PC-3 (cell line): ENCODE results near the gene PARP6. TPM values are rescaled to one million over a fixed set of nuclear protein-coding genes. Genes with fewer than 3 reads are reported as not detected.

ENCODE experiments used
- ATAC-seq: fragments of 200-7000 bp; cut with Tn5 transposase; 2 replicates; pipeline ENCODE4 v1.9.1; 2020; ENCODE audit warnings: mild to moderate bottlenecking, moderate library complexity
- BruUV-seq: library from RNA; stranded (reverse); fragments of 400-500 nt; replicated peaks from 2 replicates; lab custom pipeline; 2021; lab: Mats Ljungman, UMichigan
- CTCF ChIA-PET: fragments of 300-600 bp; sonication (Branson Sonifier 250); formaldehyde crosslinking; loops from one replicate; lab custom pipeline; 2022; ENCODE audit warnings: antibody characterized with exemption; lab: Charles Lee
- POLR2A ChIA-PET: fragments of 300-600 bp; sonication (Branson Sonifier 250); formaldehyde crosslinking; loops from one replicate; lab custom pipeline; 2022; ENCODE audit warnings: antibody characterized with exemption; ENCODE audit not compliant: unreplicated experiment; lab: Charles Lee
- DNase-seq: peaks from one replicate; pipeline ENCODE4 v3.0.0-alpha.2; 2015
- H2AFZ ChIP-seq: fragments of 300-600 bp; sonication (generic); 2 replicates; pipeline ENCODE4 v1.6.0; 2016; ENCODE audit warnings: antibody characterized with exemption, low read length
- H3F3A ChIP-seq: fragments of 300-600 bp; sonication (generic); one replicate; pipeline ENCODE4 v1.6.0; 2017; ENCODE audit warnings: antibody characterized with exemption, low read length, control low read depth, mild to moderate bottlenecking; ENCODE audit not compliant: unreplicated experiment
- H3K27ac ChIP-seq: fragments of 300-600 bp; sonication (generic); 2 replicates; pipeline ENCODE4 v1.5.1; 2016; ENCODE audit warnings: mild to moderate bottlenecking, low read length
- H3K27me3 ChIP-seq: fragments of 300-600 bp; sonication (generic); 2 replicates; pipeline ENCODE4 v1.6.1; 2016; ENCODE audit warnings: low read length, mixed read lengths
- H3K36me3 ChIP-seq: fragments of 300-600 bp; sonication (generic); 2 replicates; pipeline ENCODE4 v1.6.1; 2016; ENCODE audit warnings: low read depth, mixed run types, low read length, mixed read lengths
- H3K4me1 ChIP-seq: fragments of 300-600 bp; sonication (generic); 2 replicates; pipeline ENCODE4 v1.5.1; 2016; ENCODE audit warnings: low read length; ENCODE audit not compliant: insufficient read depth
- H3K4me2 ChIP-seq: fragments of 300-600 bp; sonication (generic); 2 replicates; pipeline ENCODE4 v1.6.0; 2016; ENCODE audit warnings: low read length
- H3K4me3 ChIP-seq: fragments of 300-600 bp; sonication (generic); 2 replicates; pipeline ENCODE4 v1.5.1; 2016; ENCODE audit warnings: mild to moderate bottlenecking, low read length, mixed read lengths
- H3K79me2 ChIP-seq: fragments of 300-600 bp; sonication (generic); 2 replicates; pipeline ENCODE4 v1.6.1; 2017; ENCODE audit warnings: low read length, mixed read lengths
- H3K9ac ChIP-seq: fragments of 300-600 bp; sonication (generic); 2 replicates; pipeline ENCODE4 v1.6.0; 2016; ENCODE audit warnings: mild to moderate bottlenecking, low read length
- H3K9me2 ChIP-seq: fragments of 300-600 bp; sonication (generic); replicated peaks from 2 replicates; pipeline ENCODE4 v1.6.1; 2016; ENCODE audit warnings: mixed run types, low read length, mixed read lengths
- H3K9me3 ChIP-seq: fragments of 300-600 bp; sonication (generic); 2 replicates; pipeline ENCODE4 v1.6.1; 2016; ENCODE audit warnings: low read length, mixed read lengths
- H4K20me1 ChIP-seq: fragments of 300-600 bp; sonication (generic); 2 replicates; pipeline ENCODE4 v1.6.1; 2016; ENCODE audit warnings: low read length, mixed read lengths
- CTCF ChIP-seq: fragments of 300-600 bp; sonication (generic); conservative IDR thresholded peaks from 2 replicates; pipeline ENCODE4 v1.5.1; 2017; ENCODE audit warnings: antibody characterized with exemption, low read depth, mild to moderate bottlenecking, low read length
- EZH2 ChIP-seq: fragments of 300-600 bp; sonication (generic); IDR thresholded peaks from one replicate; pipeline ENCODE4 v1.6.1; 2017; ENCODE audit warnings: antibody characterized with exemption, mild to moderate bottlenecking, low read length; ENCODE audit not compliant: unreplicated experiment
- EZH2phosphoT487 ChIP-seq: fragments of 300-600 bp; sonication (generic); IDR thresholded peaks from 2 replicates; pipeline ENCODE4 v1.6.1; 2018; ENCODE audit warnings: mild to moderate bottlenecking, antibody characterized with exemption, low read length, borderline replicate concordance
- intact Hi-C: fragments of 100-400 bp; cut with micrococcal nuclease; formaldehyde crosslinking; loops from 2 replicates; pipeline ENCODE4 v1.9.0; 2023
- total RNA-seq: library from RNA; depleted of rRNA; stranded (reverse); fragments of >200 nt; gene quantifications from 2 replicates; pipeline ENCODE4 v1.2.3, GENCODE V29; 2014

Gene PARP6
- total RNA-seq, 1 experiment from 2014 or later = not detected

DNA sequence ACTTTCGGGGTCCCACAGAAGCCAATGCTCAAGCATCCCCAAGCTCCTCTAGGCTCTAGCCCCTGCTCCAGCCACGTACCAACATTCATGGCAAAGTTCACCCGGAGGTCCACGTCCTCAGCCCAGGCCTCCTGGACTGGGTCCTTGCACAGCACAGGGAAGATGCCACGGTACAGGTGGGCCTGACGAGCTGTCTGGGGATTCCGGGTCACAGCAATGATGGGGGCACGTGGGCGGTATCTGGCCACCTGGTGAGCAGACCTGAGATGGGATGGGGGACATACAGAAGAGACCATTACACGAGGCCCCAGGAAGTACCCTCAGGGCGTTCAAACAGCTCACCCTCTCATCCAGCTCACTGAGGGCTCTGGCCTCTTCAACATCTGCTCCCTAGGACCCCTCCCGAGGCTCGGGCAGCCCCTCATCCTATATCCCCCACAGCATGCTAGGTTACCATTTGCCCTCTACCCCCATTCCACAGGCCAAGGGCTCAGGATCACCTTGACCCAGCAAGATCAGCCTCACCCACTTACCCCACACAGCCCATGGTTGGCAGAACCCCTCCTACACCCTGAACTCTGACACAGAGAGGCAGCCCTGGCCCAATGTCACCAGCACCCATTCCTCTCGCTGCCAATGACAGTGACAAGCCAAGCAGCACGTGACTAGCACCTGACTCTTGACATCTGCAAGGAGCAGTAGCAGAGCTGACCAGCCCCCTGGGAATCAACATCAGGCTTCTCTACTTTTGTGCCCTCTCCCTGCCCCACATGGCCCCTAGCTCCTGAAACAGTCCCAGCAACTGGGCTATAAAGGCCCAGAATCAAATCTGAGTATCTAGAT, 71.7 kb downstream of the PARP6 start:
- intact Hi-C loops = no loop called here
- DNase-seq (no peak), ATAC-seq (no peak)
- no peak overlapping the region for H3K4me3 ChIP-seq
- TF ChIP-seq EZH2phosphoT487 (no peak), EZH2 (no peak), CTCF (no peak)
- ChIA-PET CTCF (no interaction called here), POLR2A (interaction anchor here (0.6 kb wide), 1 partner anchor 10 kb away, joined by 7 read pairs; no protein-coding TSS in a partner anchor)
- H3K9ac ChIP-seq = no peak overlapping the region
- H3K9me3 ChIP-seq = no peaks in the 10 kb centered on the region
- no TSS peak for BruUV-seq
- H3K36me3 ChIP-seq = peaks cover 77% of the 10 kb centered on the region
- H4K20me1 ChIP-seq = peaks cover 53% of the 10 kb centered on the region
- no peaks in the 10 kb centered on the region for H3K4me1 ChIP-seq
- 0 out of 2 replicates have a peak, but pooled peaks cover 4% of the 10 kb centered on the region for H3K79me2 ChIP-seq
- no peak overlapping the region for H3K27ac ChIP-seq
- no peak overlapping the region for H2AFZ ChIP-seq
- peaks cover 33% of the 10 kb centered on the region for H3F3A ChIP-seq
- H3K4me2 ChIP-seq = no peak overlapping the region
- no peaks in the 10 kb centered on the region for H3K9me2 ChIP-seq
- no peaks in the 10 kb centered on the region for H3K27me3 ChIP-seq

DNA sequence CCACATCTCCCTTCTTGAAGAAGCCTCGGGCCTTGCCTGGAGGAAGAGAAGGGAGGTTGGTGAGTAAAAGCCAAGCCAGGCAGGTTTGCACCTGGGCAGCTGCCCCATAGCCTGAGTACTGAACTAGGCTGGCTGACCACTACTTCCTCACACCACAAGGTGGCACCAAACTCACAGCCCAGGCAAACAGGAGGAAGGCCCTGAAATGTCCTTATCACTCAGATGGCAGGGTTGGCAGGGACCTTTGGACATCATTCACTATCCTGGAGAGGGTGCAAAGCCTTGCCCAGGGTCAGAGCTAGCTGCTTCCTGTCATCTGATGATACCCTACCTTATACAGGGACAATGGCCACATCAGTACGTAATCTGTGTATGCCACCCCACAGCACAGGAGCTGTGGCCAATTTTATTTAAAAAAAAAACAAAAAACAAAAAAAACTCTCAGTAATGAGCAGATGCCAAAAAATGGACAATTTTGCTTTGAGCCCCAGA, 72.6 kb downstream of the PARP6 start:
- no peak overlapping the region for H3K4me2 ChIP-seq
- POLR2A ChIA-PET = no interaction called here
- TF ChIP-seq CTCF (peak; percentile 87), EZH2 (no peak)

DNA sequence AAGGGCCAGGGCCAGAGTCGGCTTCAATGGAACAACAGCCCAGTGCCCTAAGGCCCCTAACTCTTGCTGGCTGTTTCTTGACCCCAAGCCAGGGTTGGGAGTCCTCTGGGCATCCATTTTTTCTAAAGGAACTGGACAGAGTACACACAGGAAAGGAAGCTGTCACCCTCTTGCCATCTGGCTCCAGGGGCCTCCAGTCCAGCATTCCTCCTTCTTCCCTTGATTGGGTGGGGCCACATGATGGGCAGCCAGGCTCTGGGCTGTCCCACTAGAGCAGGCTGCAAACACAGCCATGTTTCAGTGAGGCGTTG, 73.2 kb downstream of the PARP6 start:
- ATAC-seq (no peak), DNase-seq (no peak)
- ChIA-PET POLR2A (no interaction called here), CTCF (no interaction called here)
- H3K4me2 ChIP-seq = no peak overlapping the region
- H3K4me3 ChIP-seq = no peak overlapping the region
- intact Hi-C loops = loop anchor here (1.0 kb wide), 1 partner anchor 87 kb away; no protein-coding TSS in a partner anchor
- no peaks in the 10 kb centered on the region for H3K9me3 ChIP-seq
- H3K4me1 ChIP-seq = no peaks in the 10 kb centered on the region
- TSS peak; percentile 98 for BruUV-seq
- no peak overlapping the region for H2AFZ ChIP-seq
- H3K27ac ChIP-seq = no peak overlapping the region
- H3K9me2 ChIP-seq = no peaks in the 10 kb centered on the region
- no peak overlapping the region for H3K9ac ChIP-seq
- H3F3A ChIP-seq = peaks cover 26% of the 10 kb centered on the region
- H3K36me3 ChIP-seq = peaks cover 62% of the 10 kb centered on the region
- H4K20me1 ChIP-seq = peaks cover 39% of the 10 kb centered on the region
- TF ChIP-seq EZH2phosphoT487 = no peak
- TF ChIP-seq EZH2 = no peak
- TF ChIP-seq CTCF = no peak
- no peaks in the 10 kb centered on the region for H3K27me3 ChIP-seq
- no peaks in the 10 kb centered on the region for H3K79me2 ChIP-seq

More for the DNA sequence above, 72.6 kb downstream of the PARP6 start:
- H3K4me1 ChIP-seq = no peaks in the 10 kb centered on the region
- intact Hi-C loops = loop anchor here (1.0 kb wide), 1 partner anchor 87 kb away; no protein-coding TSS in a partner anchor
- CTCF ChIA-PET = no interaction called here
- no peaks in the 10 kb centered on the region for H3K27me3 ChIP-seq
- H3K9ac ChIP-seq = no peak overlapping the region
- peak; percentile 32 for ATAC-seq
- DNase-seq = peak; percentile 77
- no peaks in the 10 kb centered on the region for H3K79me2 ChIP-seq
- H2AFZ ChIP-seq = no peak overlapping the region
- H3F3A ChIP-seq = peaks cover 26% of the 10 kb centered on the region
- no peaks in the 10 kb centered on the region for H3K9me3 ChIP-seq
- H3K36me3 ChIP-seq = peaks cover 68% of the 10 kb centered on the region
- H3K27ac ChIP-seq = no peak overlapping the region
- BruUV-seq = no TSS peak
- H4K20me1 ChIP-seq = peaks cover 45% of the 10 kb centered on the region
- no peak overlapping the region for H3K4me3 ChIP-seq
- no peaks in the 10 kb centered on the region for H3K9me2 ChIP-seq
